Measurements from ENCODE around the gene COL27A1. TPM values are rescaled to one million over a fixed set of nuclear protein-coding genes. Genes with fewer than 3 reads are reported as not detected.

COL27A1 gene
- total and polyA plus RNA-seq, 9 of the 15 experiments (the other 6 are each of a cell fraction or from before 2014, with no cell fraction given), result 0.07 TPM; not detected in 8

DNA sequence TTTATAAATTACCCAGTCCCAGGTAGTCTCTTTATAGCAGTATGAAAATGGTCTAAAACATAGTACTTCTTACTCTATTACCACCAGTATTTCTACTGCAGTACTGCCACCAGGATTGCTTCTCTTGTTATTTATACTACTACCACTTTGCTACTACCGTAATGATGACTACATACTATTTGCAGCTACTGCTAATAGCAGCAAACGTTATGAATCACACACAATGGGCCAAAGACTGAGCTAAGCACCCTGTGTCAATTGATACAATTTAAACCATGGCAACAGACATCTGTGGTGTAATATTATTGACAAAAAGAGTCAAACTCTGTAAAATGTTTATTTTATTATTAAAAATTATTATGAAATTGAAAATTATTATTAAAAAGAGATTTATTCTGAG is 41.0 kb upstream of the COL27A1 start:
- intact Hi-C loops (cut with micrococcal nuclease), result no loop called here
- ChIA-PET POLR2A (interaction anchor here (0.6 kb wide), 1 partner anchor 163 kb away, joined by 3 read pairs; no protein-coding TSS in a partner anchor), CTCF (ENCODE audit: low intra/inter-chr PET ratio) (no interaction called here)
- Histone ChIP-seq H3K4me3 (no peak overlapping the region), H3K4me2 (ENCODE audit: insufficient read depth, low read length) (no peak overlapping the region), H3K36me3 (ENCODE audit: control insufficient read depth, insufficient read depth, low read length) (no peaks in the 10 kb centered on the region), H3K27ac (ENCODE audit: extremely low read depth, low read depth, low read length) (no peak overlapping the region), H2AFZ (ENCODE audit: low read depth, low read length) (no peak overlapping the region), H3K4me1 (replicated peaks in 1 of 2; ENCODE audit: control insufficient read depth in 2 of 2, insufficient read depth in 2 of 2, low read length in 2 of 2) (no peaks in the 10 kb centered on the region), H3K9me1 (ENCODE audit: control insufficient read depth, insufficient read depth, low read length) (no peaks in the 10 kb centered on the region), H3K79me2 (ENCODE audit: control insufficient read depth, insufficient read depth, low read length) (no peaks in the 10 kb centered on the region), H4K20me1 (replicated peaks; ENCODE audit: control insufficient read depth, insufficient read depth, low read length) (no peaks in the 10 kb centered on the region), H3K9ac (ENCODE audit: insufficient read depth in 1 of 2, low read depth in 2 of 2, low read length in 2 of 2) (no peak overlapping the region), H3K27me3 (ENCODE audit: control insufficient read depth in 2 of 2, insufficient read depth in 2 of 2, low read length in 2 of 2) (peaks cover 14 to 49% of the 10 kb centered on the region in 2 experiments; a peak in 3 of 5 replicates), H3K9me3 (replicated peaks; ENCODE audit: control insufficient read depth, insufficient read depth, low read depth, low read length) (no peaks in the 10 kb centered on the region)
- no TSS peak for BruUV-seq (replicated peaks)
- ATAC-seq (no peak), FAIRE-seq (no peak), DNase-seq (ENCODE audit: extremely low read depth in 1 of 4, low spot score in 3 of 4) (no peak)
- TF ChIP-seq MTA2 (IDR thresholded peaks at IDR 0.05; ENCODE audit: low read depth), result no peak
- no peak for TF ChIP-seq RFX5 (IDR thresholded peaks at IDR 0.05; ENCODE audit: low read depth, low read length)
- WGBS (ENCODE audit: insufficient coverage, low coverage, missing lambda C conversion rate), result 0% methylated on average over 2 of the region's 2 CpGs
- in situ Hi-C loops (cut with MboI), result no loop called here

DNA sequence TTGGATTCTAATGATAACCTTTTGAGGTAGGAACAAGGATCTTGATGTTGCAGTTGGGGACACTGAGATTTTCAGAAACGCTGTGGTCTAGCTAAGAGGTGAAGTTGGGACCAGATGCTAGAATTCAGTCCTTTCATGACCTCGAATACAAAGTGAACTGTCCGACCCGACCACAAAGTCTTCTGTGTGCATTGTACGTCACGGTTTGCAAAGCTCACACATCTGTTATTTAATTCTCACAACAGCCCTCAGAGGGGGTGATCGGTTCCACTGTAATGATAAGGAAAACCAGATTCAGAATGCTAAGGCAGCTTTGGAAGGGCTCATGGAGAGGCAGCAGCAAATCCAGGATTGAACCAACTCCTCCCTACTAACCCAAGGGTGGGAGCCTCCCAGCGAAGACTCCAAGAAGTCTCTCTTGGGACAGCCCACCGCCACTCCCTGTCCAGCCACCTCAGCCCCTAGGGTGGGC is 39.6 kb upstream of the COL27A1 start:
- no peak for FAIRE-seq

More for the DNA sequence above, 39.6 kb upstream of the COL27A1 start:
- TF ChIP-seq E2F3 (CRISPR knock-in tag; IDR thresholded peaks at IDR 0.05) (no peak), SAFB2 (IDR thresholded peaks at IDR 0.05; ENCODE audit: borderline replicate concordance, low read depth, low read length, severe bottlenecking) (no peak), MED1 (CRISPR knock-in tag; IDR thresholded peaks at IDR 0.05; ENCODE audit: borderline replicate concordance) (no peak)
- TF ChIP-seq, protein P1, sequence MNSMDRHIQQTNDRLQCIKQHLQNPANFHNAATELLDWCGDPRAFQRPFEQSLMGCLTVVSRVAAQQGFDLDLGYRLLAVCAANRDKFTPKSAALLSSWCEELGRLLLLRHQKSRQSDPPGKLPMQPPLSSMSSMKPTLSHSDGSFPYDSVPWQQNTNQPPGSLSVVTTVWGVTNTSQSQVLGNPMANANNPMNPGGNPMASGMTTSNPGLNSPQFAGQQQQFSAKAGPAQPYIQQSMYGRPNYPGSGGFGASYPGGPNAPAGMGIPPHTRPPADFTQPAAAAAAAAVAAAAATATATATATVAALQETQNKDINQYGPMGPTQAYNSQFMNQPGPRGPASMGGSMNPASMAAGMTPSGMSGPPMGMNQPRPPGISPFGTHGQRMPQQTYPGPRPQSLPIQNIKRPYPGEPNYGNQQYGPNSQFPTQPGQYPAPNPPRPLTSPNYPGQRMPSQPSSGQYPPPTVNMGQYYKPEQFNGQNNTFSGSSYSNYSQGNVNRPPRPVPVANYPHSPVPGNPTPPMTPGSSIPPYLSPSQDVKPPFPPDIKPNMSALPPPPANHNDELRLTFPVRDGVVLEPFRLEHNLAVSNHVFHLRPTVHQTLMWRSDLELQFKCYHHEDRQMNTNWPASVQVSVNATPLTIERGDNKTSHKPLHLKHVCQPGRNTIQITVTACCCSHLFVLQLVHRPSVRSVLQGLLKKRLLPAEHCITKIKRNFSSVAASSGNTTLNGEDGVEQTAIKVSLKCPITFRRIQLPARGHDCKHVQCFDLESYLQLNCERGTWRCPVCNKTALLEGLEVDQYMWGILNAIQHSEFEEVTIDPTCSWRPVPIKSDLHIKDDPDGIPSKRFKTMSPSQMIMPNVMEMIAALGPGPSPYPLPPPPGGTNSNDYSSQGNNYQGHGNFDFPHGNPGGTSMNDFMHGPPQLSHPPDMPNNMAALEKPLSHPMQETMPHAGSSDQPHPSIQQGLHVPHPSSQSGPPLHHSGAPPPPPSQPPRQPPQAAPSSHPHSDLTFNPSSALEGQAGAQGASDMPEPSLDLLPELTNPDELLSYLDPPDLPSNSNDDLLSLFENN (IDR thresholded peaks at IDR 0.05; ENCODE audit: low read depth in 2 of 2, low read length in 2 of 2), result no peak
- no TSS peak for BruUV-seq (replicated peaks)
- Histone ChIP-seq H3K4me3 (no peak overlapping the region), H3K9me3 (replicated peaks; ENCODE audit: control insufficient read depth, insufficient read depth, low read depth, low read length) (no peaks in the 10 kb centered on the region), H3K9me1 (ENCODE audit: control insufficient read depth, insufficient read depth, low read length) (no peaks in the 10 kb centered on the region), H3K9ac (ENCODE audit: insufficient read depth in 1 of 2, low read depth in 2 of 2, low read length in 2 of 2) (no peak overlapping the region), H2AFZ (ENCODE audit: low read depth, low read length) (no peak overlapping the region), H3K4me1 (replicated peaks in 1 of 2; ENCODE audit: control insufficient read depth in 2 of 2, insufficient read depth in 2 of 2, low read length in 2 of 2) (no peaks in the 10 kb centered on the region), H4K20me1 (replicated peaks; ENCODE audit: control insufficient read depth, insufficient read depth, low read length) (no peaks in the 10 kb centered on the region), H3K36me3 (ENCODE audit: control insufficient read depth, insufficient read depth, low read length) (no peaks in the 10 kb centered on the region), H3K27ac (ENCODE audit: extremely low read depth, low read depth, low read length) (no peak overlapping the region), H3K4me2 (ENCODE audit: insufficient read depth, low read length) (no peak overlapping the region), H3K27me3 (ENCODE audit: control insufficient read depth in 2 of 2, insufficient read depth in 2 of 2, low read length in 2 of 2) (peaks cover 14 to 47% of the 10 kb centered on the region in 2 experiments; a peak in 3 of 5 replicates), H3K79me2 (ENCODE audit: control insufficient read depth, insufficient read depth, low read length) (no peaks in the 10 kb centered on the region)
- DNase-seq (ENCODE audit: extremely low read depth in 1 of 4, low spot score in 3 of 4), result no peak
- intact Hi-C loops (cut with micrococcal nuclease) (no loop called here), in situ Hi-C loops (cut with MboI) (no loop called here)
- no peak for ATAC-seq
- CTCF ChIA-PET (ENCODE audit: low intra/inter-chr PET ratio), result no interaction called here
- WGBS (ENCODE audit: insufficient coverage, low coverage, missing lambda C conversion rate), result under 1% methylated on average over 9 of the region's 9 CpGs
- POLR2A ChIA-PET, result interaction anchor here (0.6 to 0.9 kb wide), 3 partner anchors 26 to 46 kb away, joined by 3 to 4 read pairs (median 4); no protein-coding TSS in a partner anchor

All from K562 (cell line).